Left lung (tissue), 10 donors: ENCODE measurements around the gene SOBP. TPM values are rescaled to one million over a fixed set of nuclear protein-coding genes. Genes with fewer than 3 reads are reported as not detected.

Experiments used
- ATAC-seq: fragments of 200-7000 bp; cut with Tn5 transposase; one replicate; pipeline ENCODE4 v1.9.1; 2020; ENCODE audit warnings: moderate library complexity
- DNase-seq, 4 donors: peaks; one replicate each; pipeline ENCODE4 v3.0.0-alpha.2; 2013 to 2020
- H3K27ac ChIP-seq, 2 donors: fragments of 200-600 bp; sonication (generic) in 1 of 2; one replicate each; pipeline versions ENCODE4 v1.5.0 to v1.8.0; 2020 to 2021
- H3K27me3 ChIP-seq, 2 donors: fragments of 200-600 bp; sonication (generic) in 1 of 2; one replicate each; pipeline versions ENCODE4 v1.5.0 to v1.8.0; 2020 to 2021
- H3K36me3 ChIP-seq, 2 donors: fragments of 200-600 bp; sonication (generic) in 1 of 2; one replicate each; pipeline versions ENCODE4 v1.5.0 to v1.8.0; 2020 to 2021
- H3K4me1 ChIP-seq, 2 donors: fragments of 200-600 bp; one replicate each; pipeline ENCODE4 v1.8.0; 2021
- H3K4me3 ChIP-seq, 2 donors: fragments of 200-600 bp; sonication (generic) in 1 of 2; one replicate each; pipeline versions ENCODE4 v1.5.0 to v1.8.0; 2020 to 2021; ENCODE audit warnings: mild to moderate bottlenecking in 1 of 2
- H3K9me3 ChIP-seq, 2 donors: fragments of 200-600 bp; sonication (generic) in 1 of 2; one replicate each; pipeline versions ENCODE4 v1.5.0 to v1.8.0; 2020 to 2021
- intact Hi-C, 2 donors: fragments of 100-400 bp; cut with DNase I; formaldehyde crosslinking; loops; one replicate each; pipeline versions ENCODE4 v1.11.2 to v1.14.2; 2022
- polyA plus RNA-seq, 6 donors: library from polyadenylated mRNA; unstranded; fragments of 120-200 nt; gene quantifications; one replicate each; pipeline ENCODE4 v1.2.1, GENCODE V29; 2013; ENCODE audit not compliant: insufficient read length in 6 of 6
- total RNA-seq, 2 donors: library from RNA; stranded (reverse); fragmentation: NEBNext Ultra II Directional; extraction: Animal tissue kit (Norgen Biotek cat#: 25700); gene quantifications; one replicate each; pipeline ENCODE4 v1.2.1, GENCODE V29; 2021
- TF ChIP-seq, protein P1 (sequence below), 2 donors: fragments of 200-600 bp; sonication (generic) in 1 of 2; IDR thresholded peaks; one replicate each; pipeline versions ENCODE4 v1.5.0 to v1.8.0; 2021; ENCODE audit warnings: antibody characterized with exemption in 2 of 2
- donor health status: DM: no; HTN: yes; CAD: no.
- donor health status: DM: no; HTN: no; CAD: no.

The SOBP gene
- total and polyA plus RNA-seq, 8 donors: 6.5 to 11.1 (median 8.1) TPM

GRCh38 chr6:107629548-107630129 is 139.7 kb downstream of the SOBP start:
- Histone ChIP-seq H3K36me3 (no peaks in the 10 kb centered on the region), H3K4me1 (peaks cover 0 to 3% of the 10 kb centered on the region in 2 donors), H3K27me3 (peaks cover 0 to 36% of the 10 kb centered on the region in 2 donors), H3K27ac (no peak overlapping the region), H3K9me3 (no peaks in the 10 kb centered on the region), H3K4me3 (no peak overlapping the region)
- ATAC-seq: no peak
- DNase-seq: no peak
- TF ChIP-seq, protein P1, sequence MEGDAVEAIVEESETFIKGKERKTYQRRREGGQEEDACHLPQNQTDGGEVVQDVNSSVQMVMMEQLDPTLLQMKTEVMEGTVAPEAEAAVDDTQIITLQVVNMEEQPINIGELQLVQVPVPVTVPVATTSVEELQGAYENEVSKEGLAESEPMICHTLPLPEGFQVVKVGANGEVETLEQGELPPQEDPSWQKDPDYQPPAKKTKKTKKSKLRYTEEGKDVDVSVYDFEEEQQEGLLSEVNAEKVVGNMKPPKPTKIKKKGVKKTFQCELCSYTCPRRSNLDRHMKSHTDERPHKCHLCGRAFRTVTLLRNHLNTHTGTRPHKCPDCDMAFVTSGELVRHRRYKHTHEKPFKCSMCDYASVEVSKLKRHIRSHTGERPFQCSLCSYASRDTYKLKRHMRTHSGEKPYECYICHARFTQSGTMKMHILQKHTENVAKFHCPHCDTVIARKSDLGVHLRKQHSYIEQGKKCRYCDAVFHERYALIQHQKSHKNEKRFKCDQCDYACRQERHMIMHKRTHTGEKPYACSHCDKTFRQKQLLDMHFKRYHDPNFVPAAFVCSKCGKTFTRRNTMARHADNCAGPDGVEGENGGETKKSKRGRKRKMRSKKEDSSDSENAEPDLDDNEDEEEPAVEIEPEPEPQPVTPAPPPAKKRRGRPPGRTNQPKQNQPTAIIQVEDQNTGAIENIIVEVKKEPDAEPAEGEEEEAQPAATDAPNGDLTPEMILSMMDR (IDR thresholded peaks at IDR 0.05): no peak
- intact Hi-C loops: no loop called here

DNA sequence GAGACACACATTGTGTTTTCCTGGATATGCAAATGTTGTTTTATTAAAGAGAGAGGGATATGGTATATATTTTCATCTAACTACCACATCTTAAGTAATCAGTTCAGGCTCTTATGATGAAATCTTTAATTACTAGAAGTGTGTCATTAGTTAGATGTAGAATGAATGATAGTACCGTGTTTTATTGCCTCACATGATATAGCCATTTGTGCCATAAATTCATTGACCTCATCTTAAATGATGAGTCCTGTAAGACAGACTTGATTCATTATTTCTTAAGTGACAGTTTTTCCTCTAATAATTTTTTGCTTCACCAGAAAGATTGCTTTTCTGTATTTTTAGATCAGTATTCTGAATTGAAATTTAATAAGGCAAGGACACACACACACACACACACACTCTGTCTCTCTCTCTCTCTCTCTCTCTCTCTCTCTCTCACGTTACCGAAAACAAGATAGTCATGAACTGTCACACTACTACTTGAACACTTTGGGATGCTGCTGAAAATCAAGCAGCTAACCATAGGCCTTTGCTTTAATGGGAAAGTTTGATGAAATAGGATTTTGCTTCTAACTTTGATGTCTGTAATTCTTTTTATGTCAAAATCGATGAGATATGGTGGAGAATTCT is 140.5 kb downstream of the SOBP start:
- intact Hi-C loops: no loop called here
- TF ChIP-seq, protein P1 (IDR thresholded peaks at IDR 0.05): no peak
- Histone ChIP-seq H3K4me1 (peaks cover 0 to 3% of the 10 kb centered on the region in 2 donors), H3K27ac (no peak overlapping the region), H3K27me3 (peaks cover 0 to 44% of the 10 kb centered on the region in 2 donors), H3K9me3 (no peaks in the 10 kb centered on the region), H3K4me3 (no peak overlapping the region), H3K36me3 (no peaks in the 10 kb centered on the region)
- ATAC-seq (no peak), DNase-seq (no peak)

GRCh38 chr6:107632381-107633136 is 142.6 kb downstream of the SOBP start:
- intact Hi-C loops: no loop called here

GRCh38 chr6:107633680-107634323 is 143.9 kb downstream of the SOBP start:
- DNase-seq (no peak), ATAC-seq (no peak)
- H3K4me3 ChIP-seq: no peak overlapping the region
- no peak overlapping the region for H3K27ac ChIP-seq
- H3K4me1 ChIP-seq: peaks cover 0 to 3% of the 10 kb centered on the region in 2 donors
- H3K36me3 ChIP-seq: no peaks in the 10 kb centered on the region
- H3K27me3 ChIP-seq: peaks cover 0 to 56% of the 10 kb centered on the region in 2 donors
- H3K9me3 ChIP-seq: no peaks in the 10 kb centered on the region
- TF ChIP-seq, protein P1 (IDR thresholded peaks at IDR 0.05): no peak
- intact Hi-C loops: no loop called here

More at GRCh38 chr6:107632381-107633136, 142.6 kb downstream of the SOBP start:
- Histone ChIP-seq H3K27ac (no peak overlapping the region), H3K4me1 (peaks cover 0 to 3% of the 10 kb centered on the region in 2 donors), H3K4me3 (no peak overlapping the region), H3K27me3 (peaks cover 0 to 56% of the 10 kb centered on the region in 2 donors), H3K9me3 (no peaks in the 10 kb centered on the region), H3K36me3 (no peaks in the 10 kb centered on the region)
- TF ChIP-seq, protein P1 (IDR thresholded peaks at IDR 0.05): no peak
- no peak for DNase-seq
- ATAC-seq: no peak
